Right lobe of liver (tissue), 4 donors: ENCODE data around the gene AK1.

Source experiments
- POLR2A ChIP-seq: fragments of 450-650 bp; IDR thresholded peaks from one replicate; pipeline ENCODE4 v1.6.1; 2017; ENCODE audit warnings: antibody characterized with exemption, mild to moderate bottlenecking
- TF ChIP-seq, protein P1 (sequence below), 4 donors: fragments of 200-600 bp in 3 of 4; fragments of 450-650 bp in 1 of 4; IDR thresholded peaks; one replicate each; pipeline versions ENCODE4 v1.5.1 to v1.8.0; 2016 to 2022; ENCODE audit warnings: antibody characterized with exemption in 4 of 4, mild to moderate bottlenecking in 2 of 4
- donor health status: DM: no; HTN: no; CAD: no.
- donor health status: DM: no; HTN: no; CAD: no.
- donor health status: DM: no; HTN: yes; CAD: no.

DNA sequence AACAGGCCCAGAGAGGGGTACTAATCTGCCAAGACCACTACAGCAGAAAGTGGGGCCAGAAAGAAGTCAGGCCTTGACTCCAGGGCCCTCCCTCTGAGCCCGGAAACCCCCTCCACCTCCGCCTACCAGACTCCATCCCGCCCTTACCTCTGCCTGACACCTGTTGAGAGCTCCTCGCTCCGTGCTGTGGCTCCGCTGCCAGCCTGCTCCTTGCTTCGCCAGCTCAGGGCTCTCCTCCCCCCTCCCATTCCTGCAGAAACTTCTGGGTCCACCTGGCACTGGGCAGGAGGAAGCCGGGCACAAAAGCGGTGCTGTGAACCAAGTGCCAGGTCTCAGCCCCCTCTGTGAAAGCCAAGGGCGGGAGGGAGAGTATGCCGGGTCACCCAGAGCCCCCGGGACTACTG lies 28.3 kb upstream of the AK1 start:
- TF ChIP-seq, protein P1, sequence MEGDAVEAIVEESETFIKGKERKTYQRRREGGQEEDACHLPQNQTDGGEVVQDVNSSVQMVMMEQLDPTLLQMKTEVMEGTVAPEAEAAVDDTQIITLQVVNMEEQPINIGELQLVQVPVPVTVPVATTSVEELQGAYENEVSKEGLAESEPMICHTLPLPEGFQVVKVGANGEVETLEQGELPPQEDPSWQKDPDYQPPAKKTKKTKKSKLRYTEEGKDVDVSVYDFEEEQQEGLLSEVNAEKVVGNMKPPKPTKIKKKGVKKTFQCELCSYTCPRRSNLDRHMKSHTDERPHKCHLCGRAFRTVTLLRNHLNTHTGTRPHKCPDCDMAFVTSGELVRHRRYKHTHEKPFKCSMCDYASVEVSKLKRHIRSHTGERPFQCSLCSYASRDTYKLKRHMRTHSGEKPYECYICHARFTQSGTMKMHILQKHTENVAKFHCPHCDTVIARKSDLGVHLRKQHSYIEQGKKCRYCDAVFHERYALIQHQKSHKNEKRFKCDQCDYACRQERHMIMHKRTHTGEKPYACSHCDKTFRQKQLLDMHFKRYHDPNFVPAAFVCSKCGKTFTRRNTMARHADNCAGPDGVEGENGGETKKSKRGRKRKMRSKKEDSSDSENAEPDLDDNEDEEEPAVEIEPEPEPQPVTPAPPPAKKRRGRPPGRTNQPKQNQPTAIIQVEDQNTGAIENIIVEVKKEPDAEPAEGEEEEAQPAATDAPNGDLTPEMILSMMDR (IDR thresholded peaks at IDR 0.05), result no peak
- TF ChIP-seq POLR2A, result no peak
